AG04450 (cell line): ENCODE results near the gene AGBL5. TPM values are rescaled to one million over a fixed set of nuclear protein-coding genes. Genes with fewer than 3 reads are reported as not detected.
A peak's percentile ranks its signal among the peaks of the same experiment; 100 is the strongest.

Source experiments
- CTCF ChIA-PET: fragments of 300-600, 350-600 bp; formaldehyde crosslinking; extraction: SDS; loops from one replicate; lab custom pipeline; 2022; ENCODE audit warnings: antibody characterized with exemption, inconsistent platforms; lab: Charles Lee
- POLR2A ChIA-PET: fragments of 350-600 bp; formaldehyde crosslinking; extraction: SDS; loops from one replicate; lab custom pipeline; 2021; ENCODE audit warnings: antibody characterized with exemption, inconsistent platforms; lab: Yijun Ruan, JAX
- DNase-seq: peaks from one replicate; pipeline ENCODE4 v3.0.0-alpha.2; 2011; ENCODE audit warnings: low read depth, low spot score
- H3K27ac ChIP-seq: one replicate; pipeline ENCODE4 v1.5.1; 2012; ENCODE audit warnings: low read depth, low read length, control low read depth
- H3K27me3 ChIP-seq: one replicate; pipeline ENCODE4 v1.6.0; 2012; ENCODE audit warnings: low read length; ENCODE audit not compliant: control insufficient read depth, insufficient read depth
- H3K4me3 ChIP-seq: 2 replicates; pipeline ENCODE4 v1.5.1; 2011; ENCODE audit warnings: mild to moderate bottlenecking, low read depth, low read length, control low read depth
- H3K9me3 ChIP-seq: 2 replicates; pipeline ENCODE4 v1.5.1; 2012; ENCODE audit warnings: low read length; ENCODE audit not compliant: control insufficient read depth, insufficient read depth
- CTCF ChIP-seq: IDR thresholded peaks from 2 replicates; pipeline ENCODE4 v1.5.1; 2011; ENCODE audit warnings: low read depth, low read length, control low read depth, inconsistent platforms
- polyA plus RNA-seq: library from polyadenylated mRNA; depleted of rRNA; stranded (reverse); fragments of >200 nt; gene quantifications from 2 replicates; pipeline ENCODE4 v1.2.3, GENCODE V29; 2011

The AGBL5 gene
- polyA plus RNA-seq, 1 experiment: 40.9 TPM

DNA sequence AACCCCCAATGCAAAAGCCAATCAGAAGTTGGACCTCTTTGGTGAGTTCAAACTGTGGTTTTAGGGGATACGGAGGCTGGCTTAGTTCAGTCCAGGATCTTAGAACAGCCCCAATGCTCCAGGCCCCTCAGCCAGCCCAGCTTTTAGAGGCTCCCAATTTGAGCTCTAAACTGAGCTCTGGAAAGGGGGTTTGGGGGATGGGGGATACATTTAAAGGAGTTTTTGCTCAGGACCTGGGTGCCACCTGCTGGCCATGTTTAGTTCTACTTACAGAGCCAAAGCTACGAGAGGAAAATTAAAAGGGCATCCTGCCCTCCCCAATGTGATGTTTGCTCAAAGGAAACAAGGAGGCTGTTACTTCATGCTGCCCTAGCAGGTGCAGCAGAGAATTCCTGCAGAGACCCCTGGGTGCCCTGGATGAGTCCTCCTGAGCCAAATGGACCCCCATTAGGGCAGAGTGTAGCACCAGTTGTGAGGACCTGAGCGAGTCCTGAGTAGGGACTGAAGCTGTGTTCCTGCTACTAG is 34.6 kb upstream of the AGBL5 start:
- Histone ChIP-seq H3K9me3 (no peaks in the 10 kb centered on the region), H3K27me3 (no peaks in the 10 kb centered on the region), H3K4me3 (no peak overlapping the region), H3K27ac (peak overlapping the region; percentile 47)
- TF ChIP-seq CTCF: peak; percentile 77
- CTCF ChIA-PET: interaction anchor here (0.5 to 6.4 kb wide), 42 partner anchors 8 to 412 kb away, joined by 3 to 250 read pairs (median 4); partner anchors contain the start of genes DPYSL5 and TMEM214
- peak; percentile 47 for DNase-seq
- POLR2A ChIA-PET: interaction anchor here (1.0 to 2.8 kb wide), 3 partner anchors 34 to 171 kb away, joined by 4 to 20 read pairs (median 12); partner anchors contain the start of gene AGBL5

DNA sequence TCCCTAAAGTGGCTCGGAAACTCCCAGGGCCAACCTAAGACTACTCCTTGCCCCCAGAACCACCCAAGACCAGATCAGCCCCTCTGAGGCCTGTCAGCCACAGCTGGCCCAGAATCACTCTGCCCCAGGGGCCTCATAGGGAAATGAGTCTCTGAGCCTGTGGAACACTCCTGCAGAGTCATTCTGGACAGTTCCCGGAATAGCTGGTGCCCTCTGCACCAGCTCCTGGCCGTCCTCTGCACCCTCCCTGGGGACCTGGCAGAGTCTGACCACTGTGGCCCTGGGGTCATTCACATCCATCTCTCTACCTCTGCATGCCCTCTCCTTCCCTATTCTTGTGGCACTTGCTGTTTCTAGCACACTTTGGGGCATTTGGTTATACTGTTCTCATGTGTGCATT is 33.3 kb upstream of the AGBL5 start:
- H3K9me3 ChIP-seq: no peaks in the 10 kb centered on the region
- CTCF ChIA-PET: interaction anchor here (0.6 to 6.4 kb wide), 5 partner anchors 50 to 755 kb away, joined by 3 to 250 read pairs (median 14); partner anchors contain the start of gene DPYSL5
- no peak overlapping the region for H3K4me3 ChIP-seq
- POLR2A ChIA-PET: no interaction called here
- no peaks in the 10 kb centered on the region for H3K27me3 ChIP-seq
- no peak for TF ChIP-seq CTCF
- DNase-seq: no peak
- H3K27ac ChIP-seq: no peak overlapping the region

- Histone ChIP-seq H3K4me3 (no peak overlapping the region), H3K27me3 (no peaks in the 10 kb centered on the region), H3K9me3 (no peaks in the 10 kb centered on the region), H3K27ac (no peak overlapping the region)
- ChIA-PET POLR2A (no interaction called here), CTCF (interaction anchor here (0.7 to 6.4 kb wide), 4 partner anchors 57 to 441 kb away, joined by 3 to 250 read pairs (median 76); partner anchors contain the start of gene DPYSL5)
- no peak for TF ChIP-seq CTCF
- DNase-seq: no peak
Measured at GRCh38 chr2:27019459-27019858, 32.0 kb upstream of the AGBL5 start.

GRCh38 chr2:27019931-27020855 is 31.3 kb upstream of the AGBL5 start:
- no peaks in the 10 kb centered on the region for H3K27me3 ChIP-seq
- DNase-seq: no peak
- CTCF ChIA-PET: interaction anchor here (6.2 to 6.4 kb wide), 2 partner anchors 58 to 175 kb away, joined by 147 to 250 read pairs; partner anchors contain the start of gene DPYSL5
- POLR2A ChIA-PET: no interaction called here
- H3K9me3 ChIP-seq: no peaks in the 10 kb centered on the region
- TF ChIP-seq CTCF: no peak
- no peak overlapping the region for H3K27ac ChIP-seq
- H3K4me3 ChIP-seq: no peak overlapping the region
